Fibroblast of lung (primary cell): ENCODE measurements around the gene LMNTD2. TPM values are rescaled to one million over a fixed set of nuclear protein-coding genes. Genes with fewer than 3 reads are reported as not detected.

ENCODE experiments used
- DNase-seq, 2 donors: peaks; one replicate each; pipeline versions ENCODE4 v3.0.0 to v3.0.0-alpha.2; 2010; ENCODE audit warnings: low read depth in 2 of 2
- H2AFZ ChIP-seq: 2 replicates; pipeline ENCODE4 v1.5.1; 2012; ENCODE audit warnings: low read length, control low read depth, inconsistent platforms
- H3K27ac ChIP-seq: 2 replicates; pipeline ENCODE4 v1.5.1; 2011; ENCODE audit warnings: low read length, control low read depth; ENCODE audit not compliant: insufficient read depth
- H3K27me3 ChIP-seq: 2 replicates; pipeline ENCODE4 v1.5.1; 2011; ENCODE audit warnings: mild to moderate bottlenecking, low read length; ENCODE audit not compliant: control insufficient read depth, insufficient read depth
- H3K36me3 ChIP-seq: 2 replicates; pipeline ENCODE4 v1.5.1; 2011; ENCODE audit warnings: low read length; ENCODE audit not compliant: control insufficient read depth, insufficient read depth
- H3K4me1 ChIP-seq: 2 replicates; pipeline ENCODE4 v1.5.1; 2011; ENCODE audit warnings: low read length; ENCODE audit not compliant: control insufficient read depth, insufficient read depth; ENCODE audit errors: extremely low read depth
- H3K4me2 ChIP-seq: 2 replicates; pipeline ENCODE4 v1.5.1; 2011; ENCODE audit warnings: low read length, control low read depth; ENCODE audit not compliant: insufficient read depth; ENCODE audit errors: extremely low read depth
- H3K4me3 ChIP-seq, 4 experiments: fragments of 200-600 bp in 1 of 4; sonication (generic) in 1 of 4; replicated peaks in 1 of 4; 2 replicates each; pipeline ENCODE4 v1.5.1; 2011 to 2016; ENCODE audit warnings: low read length in 4 of 4, low read depth in 3 of 4, mild to moderate bottlenecking in 3 of 4, control low read depth in 2 of 4, inconsistent platforms in 1 of 4, mixed read lengths in 1 of 4; ENCODE audit not compliant: insufficient read depth in 1 of 4; ENCODE audit errors: control extremely low read depth in 1 of 4
- H3K79me2 ChIP-seq: 2 replicates; pipeline ENCODE4 v1.5.1; 2012; ENCODE audit warnings: mild to moderate bottlenecking, low read length, inconsistent platforms; ENCODE audit not compliant: control insufficient read depth, insufficient read depth
- H3K9ac ChIP-seq: 2 replicates; pipeline ENCODE4 v1.5.1; 2011; ENCODE audit warnings: mild to moderate bottlenecking, low read length, control low read depth; ENCODE audit not compliant: insufficient read depth
- H3K9me3 ChIP-seq: 2 replicates; pipeline ENCODE4 v1.5.1; 2012; ENCODE audit warnings: low read depth, low read length; ENCODE audit not compliant: control insufficient read depth, insufficient read depth
- H4K20me1 ChIP-seq: 2 replicates; pipeline ENCODE4 v1.5.1; 2011; ENCODE audit warnings: low read length; ENCODE audit not compliant: control insufficient read depth, insufficient read depth; ENCODE audit errors: extremely low read depth
- CTCF ChIP-seq, 2 donors: IDR thresholded peaks in 1 of 2; conservative IDR thresholded peaks in 1 of 2; 1 replicate in 1 of 2; 2 replicates in 1 of 2; pipeline ENCODE4 v1.5.1; 2011 to 2012; ENCODE audit warnings: low read length in 2 of 2, control low read depth in 1 of 2, inconsistent platforms in 1 of 2, low read depth in 1 of 2, mild to moderate bottlenecking in 1 of 2
- EZH2 ChIP-seq: IDR thresholded peaks from 2 replicates; pipeline ENCODE4 v1.5.1; 2012; ENCODE audit warnings: low read length, control low read depth, mild to moderate bottlenecking; ENCODE audit errors: missing control alignments
- polyA plus RNA-seq, 2 donors: library from polyadenylated mRNA; depleted of rRNA in 1 of 2; stranded (reverse) in 1 of 2; unstranded in 1 of 2; fragments of >200 nt; gene quantifications; 2 replicates each; pipeline ENCODE4 v1.2.1, GENCODE V29; 2011 to 2012; ENCODE audit warnings: missing spikeins in 1 of 2
- total RNA-seq: library from RNA; depleted of rRNA; stranded (reverse); fragments of >200 nt; gene quantifications from 2 replicates; pipeline ENCODE4 v1.2.1, GENCODE V29; 2014

Gene LMNTD2
- total and polyA plus RNA-seq, 2 donors (not counting 1 experiment from before 2014, with no cell fraction given), result 0.08 to 0.17 TPM

- H3K4me3 ChIP-seq, result no peak overlapping the region
Measured at GRCh38 chr11:592918-593317, 32.4 kb upstream of the LMNTD2 start.

DNA sequence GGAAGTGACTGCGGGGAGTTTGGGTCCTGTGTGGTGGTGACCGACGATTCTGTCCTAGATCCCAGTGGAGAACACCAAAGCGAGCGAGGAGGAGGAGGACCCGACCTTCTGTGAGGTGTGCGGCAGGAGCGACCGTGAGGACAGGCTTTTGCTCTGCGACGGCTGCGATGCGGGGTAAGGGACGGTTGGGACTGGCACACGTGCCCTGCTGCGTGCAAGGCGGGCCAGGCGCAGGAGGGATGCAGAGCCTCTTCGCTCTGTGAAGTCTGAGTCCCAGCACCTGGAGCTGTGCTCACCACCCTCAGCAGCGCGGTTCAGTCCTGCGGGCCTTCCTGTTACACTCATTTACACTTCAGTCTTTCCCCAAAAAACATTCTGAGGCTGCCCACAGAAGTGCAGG is 32.0 kb upstream of the LMNTD2 start:
- TF ChIP-seq CTCF (conservative IDR thresholded peaks at IDR 0.05 in 1 of 2, IDR thresholded peaks at IDR 0.05 in 1 of 2; ENCODE audit: low read depth in 1 of 2, low read length in 2 of 2) (no peak), EZH2 (no peak)
- H3K36me3 ChIP-seq, result peaks cover 35% of the 10 kb centered on the region
- peaks cover 25% of the 10 kb centered on the region for H3K79me2 ChIP-seq
- DNase-seq, result no peak
- H3K9me3 ChIP-seq, result no peaks in the 10 kb centered on the region
- H4K20me1 ChIP-seq, result no peaks in the 10 kb centered on the region
- no peak overlapping the region for H2AFZ ChIP-seq
- peaks cover 2% of the 10 kb centered on the region for H3K4me1 ChIP-seq
- no peaks in the 10 kb centered on the region for H3K27me3 ChIP-seq
- no peak overlapping the region for H3K27ac ChIP-seq
- no peak overlapping the region for H3K4me3 ChIP-seq
- no peak overlapping the region for H3K9ac ChIP-seq
- H3K4me2 ChIP-seq, result no peak overlapping the region

More at GRCh38 chr11:592918-593317, 32.4 kb upstream of the LMNTD2 start:
- H3K79me2 ChIP-seq, result peaks cover 25% of the 10 kb centered on the region
- no peak for DNase-seq
- no peaks in the 10 kb centered on the region for H4K20me1 ChIP-seq
- H3K27ac ChIP-seq, result no peak overlapping the region
- H3K4me2 ChIP-seq, result no peak overlapping the region
- no peak overlapping the region for H2AFZ ChIP-seq
- TF ChIP-seq EZH2, result no peak
- no peak for TF ChIP-seq CTCF (conservative IDR thresholded peaks at IDR 0.05 in 1 of 2, IDR thresholded peaks at IDR 0.05 in 1 of 2; ENCODE audit: low read depth in 1 of 2, low read length in 2 of 2)
- no peak overlapping the region for H3K9ac ChIP-seq
- H3K4me1 ChIP-seq, result no peaks in the 10 kb centered on the region
- peaks cover 36% of the 10 kb centered on the region for H3K36me3 ChIP-seq
- H3K9me3 ChIP-seq, result no peaks in the 10 kb centered on the region
- H3K27me3 ChIP-seq, result no peaks in the 10 kb centered on the region

DNA sequence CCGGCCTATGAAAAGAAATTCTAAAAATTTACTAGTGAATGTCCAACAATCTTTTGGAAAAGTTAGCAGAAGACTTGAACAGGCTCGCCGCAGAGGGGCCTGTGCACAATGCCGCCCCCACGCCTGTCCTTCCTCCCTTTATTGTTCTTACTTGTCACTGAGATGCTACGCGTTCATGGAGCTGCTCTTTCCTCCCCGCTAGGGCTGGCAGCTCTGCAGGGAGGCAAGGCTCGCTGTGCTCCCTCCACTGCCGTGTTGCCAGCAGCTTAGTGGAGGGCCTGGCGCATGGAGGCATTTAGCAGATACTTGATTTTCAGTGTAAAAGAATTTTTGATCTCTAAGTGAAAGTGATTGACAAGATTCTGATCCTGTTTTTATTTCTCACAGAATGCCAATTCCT is 30.5 kb upstream of the LMNTD2 start:
- Histone ChIP-seq H3K4me2 (no peak overlapping the region), H3K9me3 (no peaks in the 10 kb centered on the region), H2AFZ (no peak overlapping the region), H3K79me2 (peaks cover 22% of the 10 kb centered on the region), H3K27me3 (no peaks in the 10 kb centered on the region), H3K27ac (no peak overlapping the region), H3K36me3 (peaks cover 38% of the 10 kb centered on the region), H4K20me1 (no peaks in the 10 kb centered on the region), H3K4me1 (peaks cover 3% of the 10 kb centered on the region), H3K9ac (no peak overlapping the region), H3K4me3 (no peak overlapping the region)
- TF ChIP-seq EZH2 (no peak), CTCF (conservative IDR thresholded peaks at IDR 0.05 in 1 of 2, IDR thresholded peaks at IDR 0.05 in 1 of 2; ENCODE audit: low read depth in 1 of 2, low read length in 2 of 2) (no peak)
- DNase-seq, result no peak
